GM19328 (cell line): ENCODE measurements around the gene KAZN.

Source experiments
- ATAC-seq: cut with Tn5 transposase; IDR thresholded peaks from one replicate; pipeline ENCODE4 v1.9.1; 2021; ENCODE audit warnings: mild to moderate bottlenecking, moderate library complexity; ENCODE audit not compliant: unreplicated experiment

KAZN gene

DNA sequence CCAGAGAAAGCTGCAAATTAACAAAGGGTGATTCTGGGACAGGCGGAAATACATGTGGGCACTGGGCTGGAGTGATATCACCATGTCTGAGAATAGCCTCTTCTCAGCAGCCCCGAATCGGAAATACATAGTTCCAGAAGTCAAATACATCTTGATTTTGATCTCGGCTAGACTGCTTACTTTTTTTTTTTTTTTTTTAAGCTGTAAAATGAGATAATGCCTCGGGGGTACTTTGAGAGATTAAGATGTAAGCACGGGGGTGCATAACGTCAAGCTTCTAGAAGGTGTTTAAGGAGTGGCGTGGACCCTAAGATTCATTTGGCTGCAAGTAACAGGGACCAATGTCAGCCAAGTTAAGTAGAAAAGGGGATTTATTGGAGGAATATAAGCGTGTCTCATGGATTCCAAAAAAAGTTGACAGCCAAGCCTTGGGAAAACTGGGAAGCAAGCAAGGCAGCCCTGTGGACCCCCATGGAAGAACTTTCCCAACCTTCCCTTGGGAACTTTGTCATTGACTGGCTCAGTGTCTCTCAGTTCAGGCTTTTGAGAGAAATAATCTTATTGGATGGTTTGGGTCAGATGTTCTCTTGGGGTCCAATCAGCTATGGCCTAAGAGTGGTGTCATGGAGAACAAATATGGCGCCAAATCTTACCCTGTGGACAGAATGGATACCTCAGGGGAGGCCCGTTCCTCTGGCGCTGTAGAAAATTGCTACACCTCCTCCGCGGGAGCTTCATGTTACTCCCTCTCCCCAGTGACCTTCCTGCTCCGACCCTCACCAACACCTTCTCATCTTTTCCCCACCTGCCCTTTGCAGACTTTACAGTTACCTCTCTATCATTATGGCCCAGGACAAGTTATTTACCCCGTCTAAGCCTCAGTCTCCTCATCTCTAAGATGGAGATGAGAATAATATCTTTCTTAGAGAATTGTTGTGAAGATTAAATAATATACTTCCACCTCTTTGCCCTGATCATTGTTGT is 186.6 kb downstream of the KAZN start:
- no peak for ATAC-seq

DNA sequence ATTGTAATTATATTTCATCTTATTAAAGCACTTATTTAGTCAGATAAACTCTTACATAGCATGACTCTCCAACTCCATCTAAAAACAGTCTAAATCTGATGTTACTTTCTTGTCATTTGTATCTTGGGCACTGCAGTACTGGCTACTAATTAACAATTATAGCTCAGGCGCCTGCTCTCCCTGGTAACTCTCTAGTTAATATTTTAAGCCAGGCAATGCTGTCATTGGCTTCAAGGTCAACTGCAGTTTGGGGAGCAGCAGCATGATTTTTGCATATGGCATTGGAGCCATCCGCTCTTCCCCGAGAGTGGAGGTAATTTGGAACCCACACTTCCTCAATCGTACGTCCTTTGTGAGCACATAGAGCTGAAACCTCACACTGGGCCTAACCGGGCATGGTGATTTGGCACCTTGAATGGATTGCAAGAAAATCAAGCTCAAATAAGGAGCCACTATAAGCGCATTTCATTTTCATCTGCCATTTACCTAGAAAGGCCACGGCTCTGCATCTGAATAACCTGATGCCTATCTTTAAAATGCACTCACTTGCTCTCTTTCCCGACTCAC is 187.7 kb downstream of the KAZN start:
- ATAC-seq, result no peak

- no peak for ATAC-seq
Observed at GRCh38 chr1:14786681-14787080, 188.2 kb downstream of the KAZN start.

- ATAC-seq, result no peak
Observed at GRCh38 chr1:14787604-14788003, 189.1 kb downstream of the KAZN start.

DNA sequence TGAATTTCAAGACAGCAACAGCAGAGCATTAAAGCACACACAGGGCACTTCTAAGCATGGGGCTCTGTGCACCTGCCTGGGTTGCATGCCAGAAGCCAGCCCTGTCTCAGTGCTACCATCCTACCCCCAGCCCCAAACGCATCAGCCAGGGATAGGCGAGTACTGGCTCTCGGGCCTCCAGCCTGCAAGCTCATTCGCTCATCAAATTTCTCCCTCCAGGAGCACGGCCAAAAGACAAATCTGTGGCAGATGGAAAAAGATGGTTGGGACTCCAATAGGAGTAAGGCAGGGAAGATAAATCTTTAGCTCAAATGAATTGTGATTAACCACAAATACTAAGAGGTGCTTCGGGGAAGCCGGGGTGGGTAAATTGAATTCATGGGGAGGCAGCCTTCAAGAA is 189.6 kb downstream of the KAZN start:
- no peak for ATAC-seq

- no peak for ATAC-seq
Observed at GRCh38 chr1:14790982-14791381, 192.5 kb downstream of the KAZN start.

- ATAC-seq, result no peak
Observed at GRCh38 chr1:14791654-14792053, 193.2 kb downstream of the KAZN start.

GRCh38 chr1:14794136-14794768 is 195.8 kb downstream of the KAZN start:
- no peak for ATAC-seq

DNA sequence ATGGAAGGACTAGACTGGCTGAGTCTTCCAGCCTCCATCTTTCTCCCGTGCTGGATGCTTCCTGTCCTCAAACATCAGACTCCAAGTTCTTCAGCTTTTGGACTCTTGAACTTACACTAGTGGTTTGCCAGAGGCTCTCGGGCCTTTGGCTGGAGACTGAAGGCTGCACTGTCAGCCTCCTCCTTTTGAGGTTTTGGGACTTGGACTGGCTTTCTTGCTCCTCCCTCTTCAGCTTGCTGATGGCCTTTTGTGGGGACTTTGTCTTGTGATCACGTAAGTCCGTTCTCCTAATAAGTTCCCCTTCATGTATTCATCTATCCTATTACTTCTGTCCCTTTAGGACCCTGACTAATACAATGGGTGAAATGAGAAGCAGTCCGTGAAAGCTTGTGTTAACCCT is 196.4 kb downstream of the KAZN start:
- no peak for ATAC-seq

DNA sequence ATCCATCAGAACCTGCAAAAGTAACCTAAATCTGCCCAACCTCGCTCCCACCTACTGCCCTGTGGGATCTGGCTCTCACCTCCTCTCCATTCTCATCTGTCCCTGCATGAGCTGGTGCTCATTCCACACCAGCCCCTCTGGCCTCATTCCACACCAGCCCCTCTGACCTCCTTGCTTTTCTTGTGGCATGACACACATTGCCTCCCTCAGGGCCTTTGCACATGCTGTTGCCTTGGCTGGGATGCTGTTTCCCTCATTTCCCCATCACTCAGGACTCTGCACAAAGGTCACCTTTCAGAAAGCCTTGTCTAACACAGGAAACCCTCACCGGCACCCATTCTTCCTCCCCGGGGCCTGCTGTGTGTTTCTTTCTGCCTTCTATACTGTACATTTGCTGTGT is 197.1 kb downstream of the KAZN start:
- ATAC-seq, result no peak

GRCh38 chr1:14800014-14800413 is 201.5 kb downstream of the KAZN start:
- ATAC-seq, result no peak

DNA sequence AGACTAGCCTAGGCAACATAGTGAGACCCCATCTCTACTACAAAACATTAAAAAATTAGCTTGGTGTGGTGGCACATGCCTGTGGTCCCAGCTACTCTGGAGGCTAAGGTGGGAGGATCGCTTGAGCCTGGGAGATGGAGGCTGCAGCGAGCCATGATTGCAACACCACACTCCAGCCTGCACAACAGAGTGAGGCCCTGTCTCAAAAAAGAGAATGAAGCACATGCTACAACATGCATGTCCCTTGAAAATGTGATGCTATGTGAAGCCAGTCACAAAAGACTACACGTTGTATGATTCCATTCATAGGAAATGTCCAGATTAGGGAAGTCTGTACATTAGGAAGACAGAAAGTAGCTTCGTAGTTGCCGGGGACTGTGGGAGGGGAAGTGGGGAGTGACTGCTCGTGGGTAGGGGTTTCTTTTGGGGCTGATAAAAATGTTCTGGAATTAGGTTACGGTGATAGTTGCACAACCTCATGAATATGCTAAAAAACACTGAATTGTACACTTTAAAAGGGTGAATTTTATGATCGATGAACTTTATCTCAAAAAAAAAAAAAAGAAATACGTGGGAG is 202.1 kb downstream of the KAZN start:
- no peak for ATAC-seq

GRCh38 chr1:14803002-14803789 is 204.7 kb downstream of the KAZN start:
- ATAC-seq, result no peak

DNA sequence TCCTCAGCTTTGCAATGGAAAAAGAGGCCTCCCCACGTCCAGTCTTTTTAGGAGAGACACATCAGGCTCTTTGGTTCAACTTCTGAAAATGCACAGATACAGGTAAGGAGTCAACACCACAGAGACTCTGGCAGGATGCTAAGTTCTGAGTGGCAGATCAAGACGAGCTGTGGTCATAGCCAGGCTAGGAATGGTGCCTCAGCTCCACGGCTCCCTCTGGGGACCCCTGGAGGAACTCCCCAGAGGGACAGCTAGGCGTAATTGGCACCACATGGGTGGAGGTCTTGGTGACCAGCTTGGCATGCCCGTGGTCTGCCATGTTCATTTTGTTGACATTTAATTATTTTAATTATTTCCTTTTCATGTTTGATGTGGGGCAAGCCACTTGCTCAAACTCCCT is 206.1 kb downstream of the KAZN start:
- no peak for ATAC-seq

DNA sequence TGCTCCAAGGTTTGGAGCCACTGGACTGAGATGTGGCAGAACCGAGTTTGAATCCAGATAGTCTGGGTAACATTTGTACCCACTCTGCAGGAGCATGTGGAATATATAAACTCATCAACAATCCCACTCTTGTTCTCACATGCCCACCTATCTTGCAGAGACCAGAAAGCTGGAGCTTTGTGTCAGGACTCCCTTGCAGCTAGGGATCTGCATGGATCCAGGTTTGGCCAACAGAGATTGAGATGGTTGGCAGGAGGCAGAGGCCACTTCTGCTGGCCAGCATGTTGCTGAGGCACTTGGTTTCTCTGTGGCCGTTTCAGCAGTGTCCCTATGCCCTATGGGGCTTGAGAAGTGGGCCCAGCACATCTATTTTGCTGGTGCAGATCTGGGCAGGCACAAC is 208.3 kb downstream of the KAZN start:
- no peak for ATAC-seq

DNA sequence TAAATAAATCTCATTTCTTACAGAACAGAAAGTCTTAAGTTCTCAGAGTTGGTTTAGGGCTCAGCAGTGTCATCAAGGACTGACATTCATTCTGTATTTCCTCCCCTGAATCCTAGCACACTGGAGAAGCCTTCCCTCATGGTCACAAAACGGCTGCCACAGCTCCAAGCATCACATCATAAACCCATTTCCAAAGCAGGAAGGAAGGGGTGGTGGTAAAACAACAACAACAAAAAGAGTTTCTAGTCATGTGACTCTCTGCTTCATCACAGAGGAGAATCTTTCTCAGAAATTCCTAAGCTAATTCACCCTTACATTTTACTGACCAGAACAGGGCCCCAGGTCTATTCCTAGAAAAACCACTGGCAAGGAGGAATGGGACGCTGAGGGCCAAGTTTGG is 210.3 kb downstream of the KAZN start:
- no peak for ATAC-seq

DNA sequence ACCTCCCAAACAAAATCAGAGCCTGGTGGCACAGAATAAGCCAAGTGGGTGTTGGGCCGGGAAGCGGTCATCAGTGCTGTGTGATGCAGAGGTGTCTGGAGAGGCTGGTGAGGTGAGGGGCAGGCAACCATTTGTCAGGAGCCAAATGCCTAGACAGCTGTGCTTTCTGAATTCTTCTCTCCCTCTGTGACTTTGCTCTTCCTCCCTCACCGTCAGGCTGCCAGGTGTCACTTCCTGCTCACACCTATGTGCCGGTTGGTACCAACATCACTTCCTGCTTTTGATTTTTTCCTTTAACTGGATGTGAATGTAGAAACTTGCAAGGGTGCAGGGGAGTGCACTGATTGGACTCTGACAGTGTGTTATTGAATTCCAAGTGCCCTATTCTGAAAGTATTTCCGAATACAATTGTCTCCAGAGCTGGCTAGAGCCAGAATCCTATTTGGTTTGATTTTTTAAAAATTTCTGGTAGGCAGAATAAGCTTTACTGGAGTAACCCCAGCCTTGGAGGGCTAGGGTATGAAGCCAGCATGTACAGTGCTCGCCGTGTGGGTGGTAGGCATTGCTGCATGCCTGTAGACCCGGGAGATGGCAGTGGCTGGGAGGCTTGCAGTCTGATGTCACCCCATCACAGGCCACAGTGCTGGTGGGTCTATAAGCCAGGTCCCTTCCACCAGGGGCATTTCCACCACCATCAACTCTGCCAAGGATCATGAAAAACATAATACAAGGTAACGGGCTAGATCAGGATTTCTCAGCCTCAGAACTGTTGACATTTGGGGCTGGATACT is 210.9 kb downstream of the KAZN start:
- no peak for ATAC-seq

DNA sequence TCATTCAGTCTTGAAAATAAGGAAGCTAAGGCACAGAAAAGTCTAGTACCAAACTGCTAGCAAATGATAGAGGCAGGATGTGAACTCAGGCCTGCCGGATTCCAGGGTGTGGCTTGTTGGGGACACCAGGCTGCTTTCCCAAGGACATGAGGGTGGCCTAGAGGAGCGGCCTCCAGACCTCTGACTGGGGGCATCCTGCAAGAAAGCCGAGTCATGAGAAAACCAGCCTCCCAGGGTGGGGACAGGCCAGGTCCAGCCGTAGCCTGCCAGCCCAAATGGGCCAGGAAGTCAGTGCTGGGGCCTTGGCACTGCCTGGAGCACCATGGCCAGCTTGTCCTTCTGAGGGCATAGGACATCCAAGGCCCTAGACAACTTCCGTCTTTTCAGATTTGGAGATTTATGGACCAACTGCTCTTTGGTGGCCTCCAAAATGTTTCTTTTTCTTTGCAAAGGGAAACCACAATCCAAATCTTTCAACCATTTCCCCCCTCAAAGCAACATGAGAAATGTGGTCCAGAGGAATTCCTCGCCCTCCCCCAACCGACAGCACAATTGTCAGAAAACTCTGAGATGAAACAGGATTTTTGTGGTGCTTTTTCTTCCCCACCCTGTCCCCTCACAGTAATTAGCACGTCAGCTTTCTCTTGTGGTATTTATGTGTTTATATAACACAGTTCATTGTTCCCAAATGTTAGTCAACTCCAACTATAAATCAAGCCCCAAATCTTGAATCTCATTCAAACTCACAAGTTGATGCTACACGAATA is 212.3 kb downstream of the KAZN start:
- ATAC-seq, result no peak

GRCh38 chr1:14811573-14811972 is 213.1 kb downstream of the KAZN start:
- no peak for ATAC-seq
